GM12873 (cell line): ENCODE data around the gene OPRM1.

Experiments used
- TF ChIP-seq, protein P1 (sequence below): IDR thresholded peaks from 2 replicates; pipeline ENCODE4 v1.5.1; 2012; ENCODE audit warnings: low read depth, mild to moderate bottlenecking, moderate library complexity, low read length, control low read depth; ENCODE audit not compliant: insufficient read depth; ENCODE audit errors: missing control alignments

Gene OPRM1

DNA sequence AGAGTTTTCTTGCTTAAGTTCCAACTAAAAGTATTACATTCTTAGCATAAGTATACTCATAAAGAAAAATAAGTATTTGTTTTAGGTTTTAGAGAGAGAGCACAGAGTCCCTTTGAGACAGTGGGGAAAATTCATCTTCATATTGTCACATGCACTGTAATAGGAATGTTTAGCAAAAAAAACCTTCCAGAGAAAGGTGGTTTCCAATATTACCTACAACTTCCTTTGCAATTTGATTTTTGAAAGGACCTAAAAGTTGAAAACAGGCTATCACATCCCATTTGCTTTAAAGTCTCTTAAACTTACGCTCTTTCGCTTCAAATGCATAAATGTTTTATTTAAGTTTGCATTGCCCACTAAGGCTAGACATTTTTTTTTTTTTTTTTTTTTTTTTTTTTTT is 86.4 kb downstream of the OPRM1 start:
- TF ChIP-seq, protein P1, sequence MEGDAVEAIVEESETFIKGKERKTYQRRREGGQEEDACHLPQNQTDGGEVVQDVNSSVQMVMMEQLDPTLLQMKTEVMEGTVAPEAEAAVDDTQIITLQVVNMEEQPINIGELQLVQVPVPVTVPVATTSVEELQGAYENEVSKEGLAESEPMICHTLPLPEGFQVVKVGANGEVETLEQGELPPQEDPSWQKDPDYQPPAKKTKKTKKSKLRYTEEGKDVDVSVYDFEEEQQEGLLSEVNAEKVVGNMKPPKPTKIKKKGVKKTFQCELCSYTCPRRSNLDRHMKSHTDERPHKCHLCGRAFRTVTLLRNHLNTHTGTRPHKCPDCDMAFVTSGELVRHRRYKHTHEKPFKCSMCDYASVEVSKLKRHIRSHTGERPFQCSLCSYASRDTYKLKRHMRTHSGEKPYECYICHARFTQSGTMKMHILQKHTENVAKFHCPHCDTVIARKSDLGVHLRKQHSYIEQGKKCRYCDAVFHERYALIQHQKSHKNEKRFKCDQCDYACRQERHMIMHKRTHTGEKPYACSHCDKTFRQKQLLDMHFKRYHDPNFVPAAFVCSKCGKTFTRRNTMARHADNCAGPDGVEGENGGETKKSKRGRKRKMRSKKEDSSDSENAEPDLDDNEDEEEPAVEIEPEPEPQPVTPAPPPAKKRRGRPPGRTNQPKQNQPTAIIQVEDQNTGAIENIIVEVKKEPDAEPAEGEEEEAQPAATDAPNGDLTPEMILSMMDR: no peak

DNA sequence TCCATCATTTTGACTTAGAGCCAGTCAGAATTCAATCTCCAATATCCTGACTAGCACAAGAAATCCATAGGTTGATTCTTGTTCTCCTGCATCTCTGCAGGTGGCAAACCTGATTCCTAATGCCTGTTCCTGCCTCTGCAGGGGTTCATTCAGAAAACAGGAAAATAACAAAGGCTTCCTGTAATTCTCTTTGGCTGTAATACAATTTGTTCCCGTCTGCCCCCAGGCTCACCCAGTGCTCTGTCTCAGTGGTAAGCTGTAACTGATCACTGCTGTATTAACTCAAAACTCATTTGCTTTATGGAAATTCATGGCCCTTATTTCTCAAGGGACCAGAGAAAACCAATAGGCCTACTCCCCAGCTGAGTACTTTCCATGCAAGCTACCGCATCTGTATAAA is 88.6 kb downstream of the OPRM1 start:
- TF ChIP-seq, protein P1: no peak

DNA sequence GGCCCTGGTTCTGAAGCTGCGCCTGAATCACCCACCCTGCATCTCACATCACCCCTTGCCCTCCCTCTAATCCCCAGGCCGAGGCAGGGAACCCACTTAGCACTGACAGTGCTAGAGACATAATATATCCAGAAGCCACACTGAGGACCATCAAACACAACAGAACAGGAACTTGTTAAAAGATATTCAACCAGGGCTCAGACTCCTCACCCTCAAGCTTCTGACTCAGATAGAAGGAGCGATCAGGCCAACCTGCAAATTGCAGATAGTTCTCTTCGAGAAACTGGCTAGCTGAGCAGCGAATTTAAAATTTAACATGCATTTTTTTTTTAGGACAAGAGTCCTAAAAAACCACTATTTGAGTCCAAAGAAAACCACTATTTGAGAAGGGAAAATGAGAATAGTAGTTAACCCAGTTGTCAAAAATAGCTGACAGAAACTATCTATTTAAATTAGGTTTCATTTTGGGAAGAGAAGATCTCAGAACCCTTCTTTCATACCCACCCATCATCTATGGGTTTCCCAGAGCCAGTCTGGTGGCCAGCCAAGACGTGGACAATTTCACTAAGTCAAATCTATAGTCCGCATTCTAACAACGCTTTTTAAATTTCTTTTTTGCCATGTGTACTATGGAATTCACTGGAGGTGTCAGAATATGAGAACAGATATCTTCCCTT is 95.6 kb downstream of the OPRM1 start:
- TF ChIP-seq, protein P1: no peak

DNA sequence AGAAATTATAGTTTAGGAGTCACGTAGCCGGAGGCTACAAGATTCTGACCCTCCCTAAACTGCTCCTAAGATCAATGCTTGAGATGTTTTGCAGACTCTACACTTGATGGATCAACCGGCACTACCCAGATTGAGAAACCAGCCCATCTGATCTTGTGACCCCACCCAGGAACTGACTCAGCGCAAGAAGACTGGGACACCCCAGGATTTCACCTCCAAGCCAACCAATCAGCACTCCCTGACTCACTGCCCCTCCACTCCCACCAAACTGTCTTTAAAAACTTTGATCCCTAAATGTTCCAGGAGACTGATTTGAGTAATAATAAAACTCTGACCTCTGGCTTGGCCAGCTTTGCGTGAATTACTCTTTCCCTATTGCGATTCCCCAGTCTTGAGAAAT is 99.8 kb downstream of the OPRM1 start:
- TF ChIP-seq, protein P1: no peak

DNA sequence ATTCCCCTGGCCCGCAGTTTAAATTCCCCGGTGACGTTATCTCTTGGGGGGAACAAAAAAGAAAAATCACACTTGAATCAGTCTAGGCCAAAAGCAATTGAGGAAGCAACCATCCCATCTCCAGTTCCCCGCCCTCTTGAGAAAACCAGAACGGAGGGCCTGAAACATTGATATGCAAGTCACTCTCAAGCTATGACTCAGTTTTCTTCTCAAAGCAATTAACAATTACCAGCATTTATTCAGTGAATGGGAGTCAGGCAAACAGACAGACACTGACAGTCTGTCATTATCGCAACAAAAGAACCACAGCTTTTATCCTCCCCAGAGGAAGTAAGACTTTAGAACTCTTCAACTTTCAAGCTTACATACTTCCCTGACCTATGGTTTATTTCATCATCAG is 100.9 kb downstream of the OPRM1 start:
- TF ChIP-seq, protein P1: no peak

DNA sequence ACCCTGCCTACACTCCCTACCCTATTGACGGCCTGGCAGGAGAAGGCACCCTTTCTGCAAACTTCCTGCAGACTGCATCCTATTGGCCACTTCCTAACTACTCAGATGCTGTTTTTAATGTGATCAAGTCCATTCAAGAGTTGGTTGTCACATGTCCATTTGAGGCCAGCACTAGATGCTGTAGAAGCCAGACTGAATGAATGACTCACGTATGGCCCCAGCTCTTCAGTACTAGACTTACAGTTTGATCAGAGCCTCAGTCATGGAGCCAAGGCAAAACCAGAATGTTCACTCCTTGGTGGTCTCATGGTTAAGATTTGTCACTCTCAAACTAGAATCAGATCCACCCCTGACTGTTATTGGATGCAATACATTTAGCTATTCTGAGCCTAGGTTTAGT is 101.7 kb downstream of the OPRM1 start:
- TF ChIP-seq, protein P1: no peak

DNA sequence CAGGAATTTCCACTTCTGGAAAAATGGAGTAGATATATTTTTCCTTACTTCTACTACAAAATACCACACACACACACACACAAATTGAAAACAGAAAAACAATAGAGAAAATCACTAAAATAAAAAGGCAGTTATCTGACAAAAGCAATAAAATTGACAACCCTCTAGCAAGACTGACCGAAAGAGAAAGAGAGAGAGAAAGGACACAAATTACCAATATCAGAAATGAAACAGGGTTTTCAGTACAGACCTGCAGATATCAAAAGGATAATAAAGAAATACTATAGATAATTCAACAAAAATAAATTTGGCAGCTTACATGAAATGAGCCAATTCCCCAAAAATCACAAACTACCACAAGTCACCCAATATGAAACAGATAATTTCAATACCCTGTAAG is 104.7 kb downstream of the OPRM1 start:
- TF ChIP-seq, protein P1: no peak
